ENCODE results near the gene KRTAP4-8.

- TF ChIP-seq, protein P1, sequence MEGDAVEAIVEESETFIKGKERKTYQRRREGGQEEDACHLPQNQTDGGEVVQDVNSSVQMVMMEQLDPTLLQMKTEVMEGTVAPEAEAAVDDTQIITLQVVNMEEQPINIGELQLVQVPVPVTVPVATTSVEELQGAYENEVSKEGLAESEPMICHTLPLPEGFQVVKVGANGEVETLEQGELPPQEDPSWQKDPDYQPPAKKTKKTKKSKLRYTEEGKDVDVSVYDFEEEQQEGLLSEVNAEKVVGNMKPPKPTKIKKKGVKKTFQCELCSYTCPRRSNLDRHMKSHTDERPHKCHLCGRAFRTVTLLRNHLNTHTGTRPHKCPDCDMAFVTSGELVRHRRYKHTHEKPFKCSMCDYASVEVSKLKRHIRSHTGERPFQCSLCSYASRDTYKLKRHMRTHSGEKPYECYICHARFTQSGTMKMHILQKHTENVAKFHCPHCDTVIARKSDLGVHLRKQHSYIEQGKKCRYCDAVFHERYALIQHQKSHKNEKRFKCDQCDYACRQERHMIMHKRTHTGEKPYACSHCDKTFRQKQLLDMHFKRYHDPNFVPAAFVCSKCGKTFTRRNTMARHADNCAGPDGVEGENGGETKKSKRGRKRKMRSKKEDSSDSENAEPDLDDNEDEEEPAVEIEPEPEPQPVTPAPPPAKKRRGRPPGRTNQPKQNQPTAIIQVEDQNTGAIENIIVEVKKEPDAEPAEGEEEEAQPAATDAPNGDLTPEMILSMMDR (IDR thresholded peaks at IDR 0.05) = no peak
- no peak for TF ChIP-seq EZH2 (IDR thresholded peaks at IDR 0.05; ENCODE audit: borderline replicate concordance, insufficient read depth, low read depth, low read length, poor library complexity, severe bottlenecking)
These were observed 46.9 kb upstream of the KRTAP4-8 start for GRCh38 chr17:41144846-41145245.
